Panc1 (cell line): ENCODE measurements around the gene LMO1. TPM values are rescaled to one million over a fixed set of nuclear protein-coding genes. Genes with fewer than 3 reads are reported as not detected.

Experiments used
- ATAC-seq: fragments of 200-7000 bp; cut with Tn5 transposase; 2 replicates; pipeline ENCODE4 v1.9.1; 2020; ENCODE audit warnings: mild to moderate bottlenecking, moderate library complexity
- BruUV-seq: library from RNA; stranded (reverse); fragments of 400-500 nt; replicated peaks from 2 replicates; lab custom pipeline; 2021; lab: Mats Ljungman, UMichigan
- CTCF ChIA-PET: fragments of 300-600 bp; sonication (Branson Sonifier 250); formaldehyde crosslinking; loops from one replicate; lab custom pipeline; 2022; ENCODE audit warnings: antibody characterized with exemption; lab: Charles Lee
- POLR2A ChIA-PET: fragments of 300-600 bp; sonication (Branson Sonifier 250); formaldehyde crosslinking; loops from one replicate; lab custom pipeline; 2022; ENCODE audit warnings: antibody characterized with exemption; lab: Charles Lee
- DNase-seq: peaks from one replicate; pipeline ENCODE4 v3.0.0-alpha.2; 2010; ENCODE audit warnings: low read depth, low spot score
- H3K27ac ChIP-seq: 2 replicates; pipeline ENCODE4 v1.5.1; 2011; ENCODE audit warnings: mild to moderate bottlenecking, low read length, inconsistent platforms
- H3K27me3 ChIP-seq: fragments of 200-500 bp; sonication (Bioruptor generic); 2 replicates; pipeline ENCODE4 v1.6.0; 2014; ENCODE audit warnings: low read length, inconsistent platforms; ENCODE audit not compliant: control insufficient read depth, insufficient read depth
- H3K36me3 ChIP-seq: fragments of 200-500 bp; sonication (Bioruptor generic); 2 replicates; pipeline ENCODE4 v1.5.1; 2014; ENCODE audit warnings: inconsistent platforms, mild to moderate bottlenecking, low read length, moderate library complexity; ENCODE audit not compliant: control insufficient read depth, insufficient read depth
- H3K4me1 ChIP-seq: 2 replicates; pipeline ENCODE4 v1.5.1; 2011; ENCODE audit warnings: inconsistent platforms, mild to moderate bottlenecking, low read length, moderate library complexity; ENCODE audit not compliant: control insufficient read depth, insufficient read depth
- H3K4me3 ChIP-seq, 2 experiments: 2 replicates each; pipeline ENCODE4 v1.5.1; 2011 to 2012; ENCODE audit warnings: low read depth in 2 of 2, low read length in 2 of 2, mild to moderate bottlenecking in 2 of 2, inconsistent platforms in 1 of 2, moderate library complexity in 1 of 2
- H3K9me3 ChIP-seq: fragments of 200-500 bp; sonication (Bioruptor generic); 2 replicates; pipeline ENCODE4 v1.5.1; 2014; ENCODE audit warnings: low read depth, mild to moderate bottlenecking, inconsistent platforms, low read length, moderate library complexity; ENCODE audit not compliant: control insufficient read depth, insufficient read depth
- CTCF ChIP-seq: fragments of 450-650 bp; IDR thresholded peaks from 2 replicates; pipeline ENCODE4 v1.5.1; 2017; ENCODE audit warnings: mild to moderate bottlenecking
- POLR2AphosphoS5 ChIP-seq: IDR thresholded peaks from 2 replicates; pipeline ENCODE4 v1.6.1; 2012; ENCODE audit warnings: mild to moderate bottlenecking, low read depth, low read length, moderate library complexity
- REST ChIP-seq, 2 experiments: IDR thresholded peaks; 2 replicates each; pipeline ENCODE4 v1.6.1; 2011 to 2012; ENCODE audit warnings: low read depth in 2 of 2, control low read depth in 1 of 2, low read length in 1 of 2, mild to moderate bottlenecking in 1 of 2, moderate library complexity in 1 of 2; ENCODE audit not compliant: insufficient read depth in 1 of 2
- SIN3A ChIP-seq: IDR thresholded peaks from 2 replicates; pipeline ENCODE4 v1.6.1; 2012; ENCODE audit warnings: low read depth, mild to moderate bottlenecking, low read length, moderate library complexity, borderline replicate concordance; ENCODE audit not compliant: insufficient read depth
- TCF7L2 ChIP-seq: IDR thresholded peaks from 2 replicates; pipeline ENCODE4 v1.6.1; 2011; ENCODE audit warnings: mild to moderate bottlenecking, low read depth, low read length, inconsistent platforms
- in situ Hi-C: cut with HindIII; loops from 2 replicates; pipeline ENCODE4 v1.10.0; 2016; ENCODE audit warnings: low sequenced_read_pairs, low pct_unique_long_range_greater_than_20kb
- intact Hi-C: fragments of 100-400 bp; cut with micrococcal nuclease; formaldehyde crosslinking; loops from one replicate; pipeline ENCODE4 v1.10.0; 2022; ENCODE audit not compliant: unreplicated experiment
- total RNA-seq: library from RNA; stranded (reverse); gene quantifications from one replicate; pipeline ENCODE4 v1.2.1, GENCODE V29; 2021; ENCODE audit not compliant: unreplicated experiment

LMO1 gene
- total RNA-seq, 1 experiment from 2014 or later: not detected

- CTCF ChIA-PET: interaction anchor here (0.5 kb wide), 1 partner anchor 10 kb away, joined by 8 read pairs; no protein-coding TSS in a partner anchor
- POLR2A ChIA-PET: no interaction called here
Observed at GRCh38 chr11:8309311-8309710, 45.6 kb upstream of the LMO1 start.

GRCh38 chr11:8307601-8308000, 43.9 kb upstream of the LMO1 start:
- ChIA-PET CTCF (interaction anchor here (0.6 kb wide), 1 partner anchor 30 kb away, joined by 3 read pairs; no protein-coding TSS in a partner anchor), POLR2A (no interaction called here)
- Histone ChIP-seq H3K9me3 (no peaks in the 10 kb centered on the region), H3K27ac (no peak overlapping the region), H3K4me3 (no peak overlapping the region), H3K4me1 (no peaks in the 10 kb centered on the region), H3K27me3 (no peaks in the 10 kb centered on the region), H3K36me3 (no peaks in the 10 kb centered on the region)
- intact Hi-C loops (no loop called here), in situ Hi-C loops (no loop called here)
- ATAC-seq (no peak), DNase-seq (no peak)
- BruUV-seq: no TSS peak
- TF ChIP-seq REST (IDR thresholded peaks at IDR 0.05; ENCODE audit: insufficient read depth in 1 of 2, low read depth in 2 of 2, low read length in 1 of 2): no peak
- TF ChIP-seq CTCF: no peak
- TF ChIP-seq POLR2AphosphoS5: no peak
- no peak for TF ChIP-seq TCF7L2

More at GRCh38 chr11:8309311-8309710, 45.6 kb upstream of the LMO1 start:
- Histone ChIP-seq H3K9me3 (no peaks in the 10 kb centered on the region), H3K36me3 (no peaks in the 10 kb centered on the region), H3K27me3 (no peaks in the 10 kb centered on the region), H3K27ac (no peak overlapping the region), H3K4me3 (no peak overlapping the region), H3K4me1 (no peaks in the 10 kb centered on the region)
- no TSS peak for BruUV-seq
- ATAC-seq (no peak), DNase-seq (no peak)
- intact Hi-C loops: no loop called here
- in situ Hi-C loops: no loop called here
- TF ChIP-seq CTCF (no peak), TCF7L2 (no peak), REST (IDR thresholded peaks at IDR 0.05; ENCODE audit: insufficient read depth in 1 of 2, low read depth in 2 of 2, low read length in 1 of 2) (no peak), POLR2AphosphoS5 (no peak), SIN3A (no peak)
